Esophagus muscularis mucosa (tissue), 3 donors: ENCODE results near the gene GRK1.

Source experiments
- CTCF ChIP-seq, 3 experiments: fragments of 200-600 bp in 2 of 3; fragments of 450-650 bp in 1 of 3; sonication (generic) in 2 of 3; IDR thresholded peaks; one replicate each; pipeline ENCODE4 v1.5.1; 2017 to 2019; ENCODE audit warnings: antibody characterized with exemption in 3 of 3, mild to moderate bottlenecking in 2 of 3, moderate library complexity in 1 of 3
- POLR2AphosphoS5 ChIP-seq, 2 donors: sonication (generic); formaldehyde crosslinking; IDR thresholded peaks; one replicate each; pipeline ENCODE4 v1.6.1; 2017; ENCODE audit warnings: antibody characterized with exemption in 2 of 2

- no peak for TF ChIP-seq POLR2AphosphoS5 (IDR thresholded peaks at IDR 0.05)
- no peak for TF ChIP-seq CTCF (IDR thresholded peaks at IDR 0.05)
These were observed 24.5 kb upstream of the GRK1 start for GRCh38 chr13:113642563-113642962.
